ENCODE results near the gene MAP3K1.

- TF ChIP-seq CTCF (IDR thresholded peaks at IDR 0.05) (peak; percentile 54 to 73 (median 62)), POLR2A (IDR thresholded peaks at IDR 0.05) (no peak)
Measured at GRCh38 chr5:56900858-56901578, 85.7 kb downstream of the MAP3K1 start.

All from esophagus squamous epithelium (tissue), 4 donors.